CD4-positive, alpha-beta T cell treated with Interferon alpha-2 for 1 hour (primary cell): Measurements from ENCODE around the gene FARSB.
A peak's percentile ranks its signal among the peaks of the same experiment; 100 is the strongest.

Experiments used
- DNase-seq, 2 donors: peaks; one replicate each; pipeline ENCODE4 v3.0.0-alpha.2; 2020 to 2022

Gene FARSB

DNA sequence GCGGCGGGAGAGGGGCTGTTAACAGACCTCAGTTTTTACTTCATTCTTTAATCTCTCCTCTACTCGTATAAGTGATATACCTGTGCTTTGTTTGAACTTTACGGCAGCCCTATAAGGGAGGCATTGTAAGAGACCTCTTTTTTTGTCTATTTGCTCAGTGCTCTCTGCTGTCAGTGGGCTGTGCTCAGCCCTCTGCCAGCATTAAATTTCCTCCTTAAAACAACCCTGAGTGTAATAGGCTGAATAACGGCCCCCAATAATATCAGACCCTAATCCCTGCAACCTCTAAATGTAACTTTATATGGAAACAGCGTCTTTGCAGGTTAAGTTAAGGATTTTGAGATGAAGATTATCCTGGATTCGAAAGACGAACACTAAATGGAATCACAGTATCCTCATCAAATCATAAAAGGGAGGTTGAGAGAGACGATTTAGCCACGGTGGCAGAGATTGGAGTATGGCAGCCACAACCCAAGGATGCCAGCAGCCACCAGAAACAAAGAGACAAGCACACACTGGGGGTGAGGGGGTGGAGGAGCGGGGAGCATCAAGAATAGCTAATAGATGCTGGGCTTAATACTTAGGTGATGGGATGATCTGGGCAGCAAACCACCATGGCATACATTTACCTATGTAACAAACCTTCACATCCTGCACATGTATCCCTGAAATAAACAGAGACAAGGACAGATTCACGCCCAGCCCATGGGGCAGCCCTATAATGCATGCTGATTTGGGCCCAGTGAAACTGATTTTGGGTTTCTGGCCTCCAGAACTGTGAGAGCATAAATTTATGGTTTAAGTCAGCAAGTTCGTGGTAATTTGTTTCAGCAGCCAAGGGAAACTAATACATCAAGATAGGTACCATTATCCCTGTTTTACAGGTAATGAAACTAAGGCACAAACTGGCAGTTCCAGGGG lies 894 bp upstream of the FARSB start:
- peak in 1 of 2 donors; percentile 8 for DNase-seq

DNA sequence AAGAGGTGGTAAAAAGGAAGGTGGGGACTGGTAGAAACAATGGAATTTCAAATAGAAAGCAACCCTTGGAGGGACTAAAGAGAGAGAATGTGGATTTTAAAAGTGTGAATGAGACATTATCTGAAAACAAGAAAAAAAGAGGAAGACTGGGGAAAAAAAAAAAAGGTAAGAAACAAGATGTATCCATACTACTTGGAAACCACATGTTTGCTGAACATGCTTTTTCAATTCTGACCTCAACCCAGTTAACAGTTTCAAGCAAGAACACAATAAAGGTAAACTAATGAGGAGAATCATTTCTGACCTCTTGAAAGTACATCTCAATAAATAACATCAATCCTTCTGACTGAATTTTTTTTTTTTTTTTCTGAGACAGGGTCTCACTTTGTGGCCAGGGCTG lies 2.6 kb downstream of the FARSB start:
- DNase-seq = no peak

DNA sequence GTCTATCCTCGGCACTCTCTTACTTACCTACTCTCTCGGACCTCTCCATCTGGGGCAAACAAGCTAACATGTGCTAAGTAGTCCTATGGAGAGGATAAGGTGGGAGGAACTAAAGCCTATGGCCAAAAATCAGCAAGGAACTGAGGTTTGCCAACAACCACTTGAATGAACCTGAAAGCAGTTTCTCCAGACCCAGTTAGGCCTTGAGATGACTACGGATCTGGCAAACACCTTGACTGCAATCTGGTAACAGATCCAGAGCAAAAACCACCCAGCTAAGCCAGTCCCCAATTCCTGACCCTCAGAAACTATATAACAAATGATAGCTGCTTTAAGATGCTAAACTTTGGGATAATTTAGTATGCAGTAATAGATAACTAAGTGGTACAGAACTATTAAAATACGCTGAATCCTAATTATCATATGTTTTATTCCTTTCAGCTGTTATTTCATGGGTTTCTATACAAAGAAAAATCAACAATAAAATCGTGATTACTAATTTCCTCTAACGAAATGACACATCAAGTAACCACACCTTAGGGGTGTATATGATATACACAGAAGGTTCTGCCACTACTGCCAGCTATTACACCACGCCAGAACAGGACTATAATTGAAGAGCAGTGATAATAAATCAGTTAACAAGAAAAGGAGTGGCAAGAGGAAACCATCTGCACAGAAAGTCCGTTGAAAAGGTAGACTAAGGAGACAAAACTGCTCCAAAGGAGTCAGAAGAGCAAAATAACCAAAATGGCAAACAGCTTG lies 3.2 kb downstream of the FARSB start:
- DNase-seq = no peak

DNA sequence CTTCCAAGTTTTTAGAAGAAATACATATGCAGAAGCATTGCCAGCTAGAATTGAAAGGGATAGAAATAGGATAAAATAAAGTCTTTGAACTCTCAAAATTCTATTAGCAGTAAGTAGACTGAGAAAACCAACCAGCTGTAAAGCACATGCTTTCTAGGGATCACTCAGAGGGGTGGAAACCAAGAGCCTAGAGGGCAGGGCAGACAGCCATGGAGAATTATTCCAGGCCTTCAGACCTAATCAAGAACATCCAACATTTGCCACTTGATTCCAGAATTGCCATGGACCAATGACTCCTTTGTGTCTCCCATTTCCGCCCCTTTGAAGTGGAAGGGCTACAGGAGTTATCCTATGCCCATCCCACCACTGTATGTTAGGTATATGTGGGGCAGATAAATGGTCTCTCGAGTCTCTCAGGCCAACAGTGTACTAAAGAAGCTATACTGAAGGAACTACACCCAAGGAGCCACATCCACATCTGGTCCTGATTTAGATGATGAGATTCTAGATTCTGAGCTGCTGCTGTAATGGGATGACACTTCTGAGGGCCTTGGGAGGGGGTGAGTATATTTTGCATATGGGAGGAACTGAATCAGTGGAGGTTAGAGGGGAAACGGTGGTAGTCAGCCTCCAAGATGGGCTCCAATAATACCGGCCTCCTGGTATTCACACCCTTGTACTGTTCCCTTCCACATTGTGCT lies 4.0 kb downstream of the FARSB start:
- no peak for DNase-seq

DNA sequence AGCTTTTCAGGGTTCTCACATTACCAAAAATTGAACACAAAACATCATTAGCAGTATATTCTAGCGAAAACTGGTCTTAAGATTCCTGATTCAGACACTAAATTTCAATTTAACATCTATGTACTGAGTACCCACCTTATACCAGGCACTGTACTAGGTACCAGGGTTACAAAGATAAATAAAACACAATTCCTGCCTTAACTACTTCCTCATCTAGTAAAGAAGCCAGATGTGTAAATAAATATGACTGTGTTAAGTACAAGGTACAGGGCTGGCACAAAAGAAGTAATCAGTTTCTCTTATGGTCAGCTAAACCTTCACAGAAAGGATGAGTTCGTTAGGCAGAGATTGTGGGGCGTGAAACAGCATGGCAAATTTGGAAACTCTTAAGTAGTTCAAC lies 6.1 kb downstream of the FARSB start:
- DNase-seq = no peak

DNA sequence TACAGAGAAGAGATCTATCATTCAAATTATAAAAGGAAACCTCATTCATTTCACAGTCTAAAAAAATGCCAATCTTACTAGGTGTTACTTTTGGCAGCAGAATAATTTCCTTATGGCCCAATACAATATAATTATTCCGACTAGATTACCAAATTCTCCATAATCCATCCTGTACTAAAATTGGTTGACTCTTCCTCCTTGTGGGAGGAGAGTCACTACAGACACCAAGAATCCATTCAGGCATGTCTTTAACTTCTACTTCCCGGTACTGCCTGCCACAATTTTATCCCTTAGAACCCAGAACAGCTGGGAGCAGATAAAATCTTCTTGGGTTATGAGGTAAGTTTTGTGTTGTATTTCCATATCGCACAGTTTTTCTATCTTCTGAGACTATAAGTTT lies 9.9 kb downstream of the FARSB start:
- no peak for DNase-seq

DNA sequence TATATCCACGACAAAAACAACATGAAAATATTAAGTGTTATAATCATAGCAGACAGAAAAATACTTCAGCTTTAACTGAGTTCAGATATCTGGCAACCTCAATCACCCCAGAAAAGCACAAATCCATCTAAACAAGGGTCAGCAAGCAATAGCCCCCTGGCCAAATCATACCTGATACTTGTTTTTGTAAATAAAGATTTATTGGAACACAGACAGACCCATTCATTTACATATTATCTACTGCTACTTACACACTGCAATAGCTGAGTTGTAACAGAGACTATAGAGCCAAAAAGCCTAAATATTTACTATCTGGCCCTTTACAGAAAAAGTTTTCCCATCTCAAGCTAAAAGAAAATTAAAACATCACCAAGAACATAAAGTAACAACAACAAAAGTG lies 12.8 kb downstream of the FARSB start:
- no peak for DNase-seq

DNA sequence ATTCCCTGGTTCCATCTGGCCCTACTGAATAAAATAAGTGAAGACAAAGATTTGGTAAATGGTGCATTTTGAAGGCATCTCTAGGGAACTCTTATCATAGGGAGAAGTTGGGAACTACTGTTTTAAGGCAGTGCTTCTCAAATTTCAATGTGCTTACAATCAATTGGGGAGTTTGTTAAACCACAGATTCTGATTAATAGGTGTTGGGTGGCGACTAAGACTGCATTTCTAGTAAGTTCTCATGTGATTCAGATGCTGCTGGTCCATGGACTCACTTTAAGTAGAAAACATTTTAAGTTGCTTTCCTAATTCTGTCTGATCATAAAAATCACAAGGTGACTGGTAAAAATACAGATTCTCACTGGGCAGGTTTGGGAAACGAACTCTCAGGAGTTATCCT lies 14.6 kb downstream of the FARSB start:
- no peak for DNase-seq

DNA sequence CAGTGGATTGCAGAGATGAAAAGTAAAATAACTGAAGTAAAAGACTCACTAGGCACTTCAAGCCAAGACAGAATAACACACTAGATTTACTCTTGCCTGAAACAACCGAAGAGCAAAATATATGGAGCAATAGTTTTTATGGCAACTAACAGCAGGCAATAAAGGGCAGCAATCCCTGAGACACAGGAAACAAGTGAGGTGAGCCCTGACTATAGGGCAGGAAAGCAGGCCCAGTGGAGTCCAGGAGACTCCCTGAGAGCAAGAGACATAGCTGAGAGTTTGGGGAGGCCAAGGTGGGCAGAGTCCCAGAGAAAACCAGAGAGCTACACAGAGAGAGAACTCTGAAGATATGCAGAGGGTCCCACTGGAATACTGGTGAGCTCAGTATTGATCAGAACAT lies 18.8 kb downstream of the FARSB start:
- DNase-seq = no peak

DNA sequence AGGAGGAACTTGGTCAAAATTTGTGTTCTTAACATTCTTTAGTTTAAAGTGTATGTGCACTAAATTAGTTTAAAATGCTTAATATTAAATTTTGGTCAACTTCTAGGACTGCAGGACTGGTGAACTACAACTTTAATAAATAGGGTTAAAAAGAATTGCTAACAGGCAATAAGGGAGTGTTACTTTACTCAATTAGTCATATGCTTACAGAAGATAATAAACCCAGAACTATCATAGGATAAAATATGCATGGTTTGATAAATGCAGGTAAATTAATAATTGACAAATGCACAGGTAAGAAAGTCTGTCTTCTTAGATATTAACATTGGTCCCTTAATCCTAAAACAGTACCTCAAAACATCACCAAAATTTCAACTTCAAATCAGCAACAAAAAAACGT lies 20.6 kb downstream of the FARSB start:
- DNase-seq = no peak

DNA sequence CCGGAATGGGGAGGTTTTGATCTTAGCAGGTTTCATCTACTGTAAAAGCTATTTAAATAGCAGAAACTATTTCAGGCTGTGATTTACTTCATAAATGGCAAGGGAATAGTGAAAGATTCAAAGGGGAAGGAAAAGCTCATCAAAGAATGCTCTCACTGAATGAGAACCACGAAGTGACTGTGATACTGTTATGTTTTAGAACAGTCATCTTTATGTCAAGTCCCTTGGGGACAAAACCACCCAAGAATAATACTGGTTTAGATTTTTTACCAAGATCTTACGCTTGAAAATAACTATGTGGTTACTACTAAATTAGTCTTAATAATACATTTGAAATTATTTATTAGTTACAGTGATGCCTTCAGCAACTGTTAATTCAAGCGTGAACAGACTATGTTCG lies 28.1 kb downstream of the FARSB start:
- DNase-seq = no peak

DNA sequence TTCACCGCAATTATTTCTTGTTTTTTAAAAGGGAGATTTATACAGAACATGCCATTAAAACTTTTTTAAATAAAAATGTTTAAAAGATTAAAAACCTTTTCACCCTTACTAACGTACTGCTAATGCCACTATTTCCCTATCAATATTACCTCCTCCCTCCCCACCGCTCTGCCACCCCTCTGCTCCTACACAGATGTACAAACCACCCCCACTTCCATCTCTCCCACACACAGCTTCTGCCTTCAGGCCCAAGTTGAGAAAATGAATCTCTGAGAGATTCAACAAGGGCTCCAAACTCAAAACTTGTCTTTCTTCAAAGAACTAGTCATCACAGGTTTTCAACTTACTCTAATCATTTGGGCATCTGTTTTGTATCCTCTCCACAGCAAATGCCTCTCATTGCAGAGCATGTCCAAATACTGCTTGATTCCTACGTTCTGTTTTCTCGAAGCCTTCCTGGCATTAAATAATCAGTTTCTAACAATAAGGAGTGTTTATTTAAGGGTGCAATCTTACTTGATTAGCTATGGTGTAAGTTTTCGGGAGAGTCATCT lies 32.1 kb downstream of the FARSB start:
- DNase-seq = no peak

DNA sequence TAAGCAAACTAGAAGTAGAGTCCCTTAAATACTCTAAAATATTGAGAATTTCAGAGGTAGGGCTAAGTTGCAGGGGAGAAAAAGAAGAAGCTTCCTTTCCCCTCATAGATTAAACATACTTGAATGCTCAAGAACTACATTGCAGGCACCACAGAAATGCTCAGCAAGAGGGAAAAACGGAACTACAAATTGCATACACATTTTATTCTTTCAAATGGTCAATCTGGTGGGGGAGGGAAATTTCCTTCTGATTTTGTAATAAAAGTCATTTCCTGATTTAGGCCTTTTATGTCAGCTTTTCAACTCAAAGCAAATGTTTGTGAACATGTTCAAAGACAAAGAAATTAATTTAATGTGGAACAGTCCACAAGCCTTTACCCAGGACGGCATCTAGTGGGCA lies 33.0 kb downstream of the FARSB start:
- DNase-seq = no peak

DNA sequence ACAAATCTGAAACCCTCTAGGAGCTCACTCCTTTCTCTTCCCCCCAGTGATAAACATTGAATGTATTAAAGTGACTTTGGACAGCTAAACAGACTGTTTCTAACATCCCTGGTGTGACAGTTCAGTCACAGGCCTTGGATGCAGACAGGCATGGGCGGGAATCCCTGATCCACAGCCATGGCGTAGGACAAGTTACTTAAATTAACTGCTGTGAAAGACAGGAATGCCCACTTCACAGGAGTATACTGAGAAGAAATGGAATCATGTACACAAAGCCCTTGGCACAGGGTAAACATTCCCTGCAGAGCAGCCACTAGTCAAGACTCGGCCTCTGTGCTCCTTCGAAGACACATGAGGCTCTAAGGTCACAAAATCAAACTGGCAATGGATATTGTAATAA lies 34.0 kb downstream of the FARSB start:
- DNase-seq = no peak

DNA sequence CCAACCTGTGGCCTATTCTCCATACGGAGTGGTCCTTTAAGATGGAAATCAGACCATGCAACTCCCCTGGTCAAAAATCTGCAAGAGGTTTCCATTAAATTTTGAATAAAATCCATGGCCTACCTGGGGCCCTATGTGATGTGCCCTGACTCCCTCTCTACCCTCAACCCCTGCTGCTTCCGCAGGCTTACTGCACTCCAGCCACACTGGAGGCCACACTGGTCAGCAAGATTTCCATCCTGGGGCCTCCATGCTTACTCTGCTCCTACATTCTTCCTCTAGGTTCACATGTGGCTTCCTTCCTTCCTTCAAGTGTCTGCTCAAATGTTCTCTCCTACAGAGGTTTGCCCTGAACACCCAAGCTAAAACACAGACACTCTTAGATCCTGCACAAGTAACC lies 40.6 kb downstream of the FARSB start:
- DNase-seq = no peak

DNA sequence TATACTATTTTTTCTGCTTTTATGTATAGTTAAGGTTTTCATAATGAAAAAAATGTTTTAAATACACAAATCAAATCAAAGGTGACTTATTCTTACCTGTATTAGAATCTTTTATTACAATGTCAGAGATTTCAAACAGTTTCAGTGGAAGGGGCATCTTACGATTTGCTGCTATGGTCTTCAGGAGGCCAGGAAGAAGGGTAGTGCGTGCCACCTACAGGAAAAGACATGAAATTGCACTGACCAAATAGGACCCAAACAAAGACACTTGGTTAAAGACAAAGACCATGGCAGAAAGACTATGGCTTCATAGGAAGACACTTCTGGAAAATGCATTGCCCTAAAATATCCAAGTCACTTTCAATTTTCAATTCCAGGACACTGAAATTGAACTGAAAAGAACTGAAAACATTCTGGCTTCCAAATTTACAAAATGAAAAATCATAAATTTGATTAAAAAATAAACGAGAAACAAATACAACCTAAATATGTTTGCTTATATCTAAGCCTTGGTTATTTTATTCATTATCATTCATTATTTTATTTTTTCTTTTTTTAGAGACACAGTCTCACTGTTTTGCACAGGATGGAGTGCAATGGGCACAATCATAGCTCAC lies 42.1 kb downstream of the FARSB start:
- DNase-seq = peak in 1 of 2 donors; percentile 36

DNA sequence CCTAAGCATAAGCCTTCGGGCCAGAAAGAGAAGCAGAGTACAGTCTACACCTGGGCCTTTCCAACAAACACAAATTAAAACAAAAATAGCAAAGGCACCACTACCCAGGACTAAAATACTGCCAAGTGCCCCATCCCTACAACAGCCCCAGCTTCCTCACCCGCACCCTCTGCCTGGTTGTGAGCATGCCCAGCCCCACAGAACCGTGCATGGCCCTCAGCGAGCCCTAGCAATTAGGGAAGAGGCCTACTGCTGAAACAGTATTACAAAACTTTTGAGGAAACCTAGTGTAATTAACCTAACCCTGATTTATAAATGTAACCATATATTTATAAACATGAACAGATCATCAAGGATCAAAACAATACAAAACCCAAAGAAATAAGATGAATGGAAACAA lies 44.2 kb downstream of the FARSB start:
- DNase-seq = no peak

DNA sequence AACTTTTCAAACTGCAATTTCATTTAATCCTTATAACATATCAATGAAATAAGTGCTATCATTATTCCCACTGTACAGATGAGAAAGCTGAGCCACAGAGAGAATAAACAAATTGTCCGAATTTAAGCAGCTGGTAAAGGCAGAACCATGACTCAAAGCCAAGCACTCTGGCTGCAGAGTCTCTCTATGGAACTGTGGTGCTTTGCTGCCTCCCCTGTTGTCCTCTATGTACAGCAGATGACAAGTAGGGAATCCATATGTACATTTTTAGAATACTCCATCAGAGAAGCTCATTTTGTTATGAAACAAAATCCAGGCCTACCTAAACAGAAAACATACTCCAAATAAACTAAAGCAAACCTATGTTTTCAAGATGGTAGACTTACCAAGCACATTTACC lies 45.1 kb downstream of the FARSB start:
- DNase-seq = no peak

DNA sequence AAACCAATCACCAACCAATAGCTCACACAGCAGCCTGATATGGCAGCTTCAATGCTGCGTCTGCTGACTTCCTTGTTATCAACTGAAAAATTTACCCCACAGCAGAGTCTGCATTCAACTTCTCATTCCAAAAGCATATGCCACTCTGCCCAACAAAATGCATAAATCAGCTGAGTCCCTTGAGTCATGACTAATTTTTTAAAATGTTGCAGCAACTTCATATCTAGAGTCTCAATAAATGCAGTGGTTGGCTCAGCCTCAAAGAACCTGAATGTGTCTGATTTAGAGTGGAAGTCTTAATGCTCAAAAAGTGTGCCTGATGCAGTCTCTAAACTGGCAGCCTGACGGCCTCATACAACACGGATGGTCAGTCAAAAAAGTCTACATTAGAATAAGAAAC lies 46.5 kb downstream of the FARSB start:
- no peak for DNase-seq

DNA sequence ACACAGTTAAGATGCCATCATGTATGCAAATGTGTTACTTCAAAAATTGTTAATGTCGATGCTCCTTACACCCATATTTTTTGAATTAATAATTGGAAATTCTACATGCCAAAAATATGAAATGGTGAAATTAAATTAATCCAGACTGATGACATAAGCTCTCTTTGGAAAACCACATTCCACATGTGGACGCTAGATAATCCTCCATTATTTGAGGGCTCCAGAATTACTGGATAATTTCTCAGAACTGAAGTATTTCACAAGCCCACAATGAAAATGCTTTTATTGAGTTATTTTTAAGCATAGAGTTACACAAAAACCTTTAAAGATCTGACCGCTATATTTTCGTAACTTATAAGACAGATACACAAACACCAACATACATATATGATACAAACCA lies 47.8 kb downstream of the FARSB start:
- DNase-seq = no peak

DNA sequence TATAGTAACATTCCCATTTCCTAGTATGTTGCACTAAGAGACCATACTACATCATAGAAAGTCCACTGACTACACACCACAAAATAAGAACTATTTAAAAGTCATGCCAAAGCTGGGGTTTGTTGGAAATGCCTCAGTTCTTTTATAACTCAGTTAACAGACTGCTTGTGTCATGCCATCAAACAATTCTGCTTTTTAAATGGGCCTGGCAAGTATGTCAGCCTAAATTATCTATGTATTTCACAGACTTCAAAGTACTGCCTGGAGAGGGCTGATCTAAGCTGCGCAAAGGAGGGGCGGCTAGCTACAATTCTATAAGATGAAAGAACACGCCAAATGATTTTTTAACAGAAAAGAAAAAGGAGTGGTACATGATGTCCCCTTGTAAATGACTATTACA lies 49.6 kb downstream of the FARSB start:
- DNase-seq = no peak

DNA sequence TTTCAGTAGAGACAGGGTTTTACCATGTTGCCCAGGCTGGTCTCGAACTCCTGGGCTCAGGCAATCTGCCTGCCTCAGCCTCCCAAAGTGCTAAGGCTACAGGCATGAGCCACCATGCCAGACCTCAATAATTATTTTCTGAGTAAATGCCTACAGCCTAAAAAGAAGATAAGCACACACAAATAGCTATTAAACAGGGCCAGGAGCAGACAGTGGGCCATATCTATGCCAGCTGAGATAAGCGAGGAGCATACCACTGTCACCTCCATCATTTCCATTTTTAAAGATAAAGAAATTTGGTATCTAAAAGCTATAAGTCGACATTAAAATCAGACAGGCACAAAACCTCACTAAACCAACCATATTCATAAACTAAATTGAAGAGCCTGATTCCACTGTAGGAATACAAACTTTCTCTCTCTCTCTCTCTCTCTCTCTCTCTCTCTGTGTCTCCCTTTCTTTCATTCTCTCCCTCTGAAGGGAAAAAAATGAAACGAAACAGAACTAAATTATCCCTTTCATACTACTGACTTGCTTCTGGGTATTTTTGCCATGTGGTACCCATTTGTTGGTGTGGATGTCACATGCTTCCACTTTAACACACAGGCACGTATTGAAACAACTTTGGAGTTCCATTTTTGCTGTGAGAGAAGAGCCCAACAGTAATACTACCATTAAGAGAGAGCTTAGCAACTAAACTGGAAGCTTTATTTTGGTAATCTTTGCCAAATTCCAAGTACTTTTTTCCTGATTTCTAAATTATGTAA lies 51.0 kb downstream of the FARSB start:
- DNase-seq = no peak
